Lung (tissue), 12 donors: ENCODE results near the gene SLC2A9. TPM values are rescaled to one million over a fixed set of nuclear protein-coding genes. Genes with fewer than 3 reads are reported as not detected.

Experiments
- ATAC-seq: fragments of 200-7000 bp; cut with Tn5 transposase; one replicate; pipeline ENCODE4 v1.9.1; 2020; ENCODE audit warnings: moderate number of reproducible peaks; ENCODE audit not compliant: insufficient read depth, low FRiP score
- DNase-seq, 3 donors: peaks; one replicate each; pipeline ENCODE4 v3.0.0-alpha.2; 2013 to 2017
- H3K27ac ChIP-seq, 2 donors: one replicate each; pipeline ENCODE4 v1.5.1; 2013; ENCODE audit warnings: mild to moderate bottlenecking in 2 of 2, moderate library complexity in 2 of 2, control low read depth in 1 of 2, inconsistent platforms in 1 of 2, low read depth in 1 of 2, low read length in 1 of 2
- H3K27me3 ChIP-seq, 3 donors: one replicate each; pipeline ENCODE4 v1.5.1; 2013; ENCODE audit warnings: low read length in 2 of 3; ENCODE audit not compliant: control insufficient read depth in 3 of 3, insufficient read depth in 3 of 3
- H3K36me3 ChIP-seq, 4 donors: one replicate each; pipeline ENCODE4 v1.5.1; 2013; ENCODE audit warnings: low read length in 4 of 4, mild to moderate bottlenecking in 1 of 4, moderate library complexity in 1 of 4; ENCODE audit not compliant: control insufficient read depth in 4 of 4, insufficient read depth in 4 of 4
- H3K4me1 ChIP-seq, 5 donors: one replicate each; pipeline ENCODE4 v1.5.1; 2013; ENCODE audit warnings: low read length in 5 of 5, mild to moderate bottlenecking in 2 of 5, moderate library complexity in 1 of 5; ENCODE audit not compliant: control insufficient read depth in 5 of 5, insufficient read depth in 5 of 5
- H3K4me3 ChIP-seq: one replicate; pipeline ENCODE4 v1.5.1; 2013; ENCODE audit warnings: mild to moderate bottlenecking, control low read depth, moderate library complexity
- H3K9ac ChIP-seq, 2 donors: one replicate each; pipeline ENCODE4 v1.5.1; 2013; ENCODE audit warnings: low read length in 2 of 2, control low read depth in 1 of 2; ENCODE audit not compliant: insufficient read depth in 1 of 2
- H3K9me3 ChIP-seq, 4 donors: one replicate each; pipeline ENCODE4 v1.5.1; 2013; ENCODE audit warnings: low read length in 3 of 4, mild to moderate bottlenecking in 1 of 4, moderate library complexity in 1 of 4; ENCODE audit not compliant: control insufficient read depth in 4 of 4, insufficient read depth in 3 of 4
- CTCF ChIP-seq: IDR thresholded peaks from 2 replicates; pipeline ENCODE4 v1.5.1; 2012; ENCODE audit warnings: mild to moderate bottlenecking; ENCODE audit errors: control extremely low read depth, extremely low read depth
- WGBS, 2 donors: extraction: QIAGEN DNeasy Blood & Tissue Kit; methylation state at CpG; one replicate each; pipeline ENCODE4 v1.1.7; 2013; 5-methylcytosine and 5-hydroxymethylcytosine counted together
- polyA plus RNA-seq, 2 donors: library from polyadenylated mRNA; stranded (reverse); fragments of 200-250 nt; gene quantifications; one replicate each; pipeline ENCODE4 v1.2.1, GENCODE V29; 2013
- total RNA-seq, 2 donors: library from RNA; depleted of rRNA in 1 of 2; stranded (reverse); fragments of >200 nt in 1 of 2; gene quantifications; one replicate each; pipeline ENCODE4 v1.2.1, GENCODE V29; 2014 to 2021
- donor health status: control.
- donor health status: control.
- donor health status: Bipolar disorder and iron deficiency.
- donor health status: healthy.
- donor health status: DM: yes; HTN: yes; CAD: no.

Gene SLC2A9
- total and polyA plus RNA-seq, 4 donors, result 2.9 to 18.6 (median 7.6) TPM

DNA sequence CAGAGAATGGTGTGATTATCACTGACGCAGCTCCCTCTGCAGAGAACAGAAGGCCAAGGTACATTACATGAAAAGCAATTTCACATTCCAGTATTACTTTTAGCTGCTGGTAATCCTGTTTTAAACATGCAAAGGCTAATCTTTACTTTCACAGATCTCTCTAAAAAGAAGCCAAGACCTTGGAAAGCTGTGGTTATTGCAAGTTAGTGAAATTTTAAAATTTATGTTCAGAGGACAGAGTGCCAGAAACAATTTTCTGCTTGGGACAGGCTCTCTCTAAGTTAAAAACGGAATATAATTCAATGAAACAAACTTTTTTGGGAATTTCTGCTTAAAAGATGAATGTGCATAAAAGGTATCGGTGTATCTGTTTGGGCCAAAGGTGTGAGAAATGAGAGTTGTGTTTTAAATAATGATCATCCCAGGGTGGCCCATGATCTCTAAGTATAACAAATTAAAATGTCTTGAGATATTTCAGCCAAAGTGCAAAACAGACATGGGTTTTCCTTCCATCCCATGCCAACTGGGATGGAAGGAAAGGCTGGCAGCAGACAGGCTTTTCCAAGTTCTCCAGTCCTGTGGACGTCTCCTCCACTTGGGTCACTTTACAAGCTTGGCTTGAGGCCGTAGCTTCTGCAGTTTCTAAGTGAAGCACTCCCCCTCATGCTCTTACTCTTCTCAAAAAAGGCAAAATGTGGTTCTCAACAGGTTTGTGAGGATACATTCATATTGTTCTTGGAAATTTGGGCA is 121.8 kb downstream of the SLC2A9 start:
- no peak for TF ChIP-seq CTCF
- ATAC-seq (no peak), DNase-seq (no peak)
- Histone ChIP-seq H3K27me3 (peaks cover 0 to 10% (median 0%) of the 10 kb centered on the region in 3 donors), H3K9ac (no peak overlapping the region), H3K9me3 (no peaks in the 10 kb centered on the region), H3K4me3 (no peak overlapping the region), H3K4me1 (peaks cover 0 to 5% (median 0%) of the 10 kb centered on the region in 5 donors), H3K27ac (no peak overlapping the region), H3K36me3 (no peaks in the 10 kb centered on the region)
- WGBS, 2 donors, result 82 to 89% methylated on average over 5 of the region's 5 CpGs

DNA sequence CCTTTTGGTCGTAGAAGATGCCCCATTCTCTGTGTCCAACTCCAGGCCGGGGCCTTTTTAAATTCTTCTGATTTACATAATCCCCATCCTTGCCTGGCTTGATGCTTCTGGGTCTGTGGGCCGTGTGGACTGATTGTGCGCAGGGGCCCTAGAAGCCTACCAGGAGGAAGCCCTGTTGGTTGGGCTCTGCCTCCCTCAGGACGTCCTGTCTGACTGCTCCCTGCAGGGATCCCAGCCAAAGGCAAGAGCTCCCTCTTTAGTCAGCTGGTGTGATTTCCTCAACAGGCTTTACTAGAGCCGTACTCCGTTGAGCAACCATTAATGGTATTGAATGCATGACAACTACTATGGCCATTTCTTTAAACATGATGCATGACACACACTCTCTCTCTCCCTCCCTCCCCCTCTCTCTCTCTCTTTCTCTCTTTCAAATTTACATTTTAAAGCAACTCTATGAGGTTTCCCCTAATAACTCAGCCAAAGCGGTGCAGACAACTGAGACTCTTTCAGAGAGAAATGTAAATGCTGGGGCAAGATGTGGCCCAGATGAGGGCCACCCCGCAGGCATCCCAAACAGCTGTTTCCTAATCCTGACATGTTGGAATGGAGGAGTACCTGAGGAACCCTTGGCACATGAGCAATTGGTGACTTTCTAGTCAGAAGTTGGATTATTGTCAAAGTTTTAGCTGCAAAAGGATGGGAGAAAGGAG is 122.5 kb downstream of the SLC2A9 start:
- Histone ChIP-seq H3K4me1 (peaks cover 0 to 5% (median 0%) of the 10 kb centered on the region in 5 donors), H3K9me3 (no peaks in the 10 kb centered on the region), H3K9ac (no peak overlapping the region), H3K27ac (no peak overlapping the region), H3K27me3 (peaks cover 0 to 10% (median 0%) of the 10 kb centered on the region in 3 donors), H3K4me3 (no peak overlapping the region), H3K36me3 (no peaks in the 10 kb centered on the region)
- ATAC-seq (no peak), DNase-seq (peak; percentile 63 to 79 (median 65))
- WGBS, 2 donors, result 48 to 60% methylated on average over 9 of the region's 9 CpGs
- peak; percentile 30 for TF ChIP-seq CTCF

DNA sequence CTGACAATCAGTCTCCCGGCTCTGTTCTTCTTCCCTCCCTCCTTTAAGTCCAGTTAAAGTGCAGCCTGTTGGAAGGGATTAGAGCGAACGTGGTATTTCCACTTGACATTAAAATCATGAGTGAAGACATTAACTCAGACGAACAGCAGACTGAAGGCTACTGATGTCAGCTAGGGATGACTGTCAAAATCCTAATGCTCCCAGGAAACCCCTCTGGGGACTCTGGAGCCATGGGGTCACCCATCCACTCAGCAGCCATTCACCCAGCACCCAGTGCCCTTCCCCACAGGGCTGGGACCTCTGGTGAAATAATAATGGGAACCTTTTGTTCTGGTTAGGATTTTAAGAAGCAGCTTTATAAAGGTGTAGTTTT is 126.0 kb downstream of the SLC2A9 start:
- no peak overlapping the region for H3K9ac ChIP-seq
- no peaks in the 10 kb centered on the region for H3K36me3 ChIP-seq
- no peak overlapping the region for H3K4me3 ChIP-seq
- no peak for ATAC-seq
- TF ChIP-seq CTCF, result no peak
- H3K9me3 ChIP-seq, result no peaks in the 10 kb centered on the region
- no peak overlapping the region for H3K27ac ChIP-seq
- no peak for DNase-seq
- peaks cover 0 to 23% (median 0%) of the 10 kb centered on the region in 3 donors for H3K27me3 ChIP-seq
- 69 to 87% methylated on average over 4 of the region's 4 CpGs for WGBS, 2 donors
- H3K4me1 ChIP-seq, result no peaks in the 10 kb centered on the region
